IPS DF 4.7 (cell line): ENCODE data around the gene MYH16.
"Not testable (repeated sequence)": the region's sequence is repeated elsewhere in the genome, so short reads cannot be mapped to it uniquely, and the experiment has no call there.

ENCODE experiments used
- DNase-seq: peaks from one replicate; pipeline ENCODE4 v3.0.0-alpha.2; 2013; ENCODE audit warnings: low spot score; ENCODE audit errors: extremely low read depth

The MYH16 gene

GRCh38 chr7:99257675-99258074 lies 15.0 kb upstream of the MYH16 start:
- DNase-seq: no peak

- DNase-seq: no peak
Observed at GRCh38 chr7:99258501-99258900, 14.1 kb upstream of the MYH16 start.

- DNase-seq: no peak
Observed at GRCh38 chr7:99260395-99260794, 12.2 kb upstream of the MYH16 start.

- no peak for DNase-seq
Observed at GRCh38 chr7:99261646-99262045, 11.0 kb upstream of the MYH16 start.

GRCh38 chr7:99265848-99266480 lies 6.7 kb upstream of the MYH16 start:
- no peak for DNase-seq

GRCh38 chr7:99267481-99267840 lies 5.2 kb upstream of the MYH16 start:
- DNase-seq: no peak

GRCh38 chr7:99267841-99268576 lies 4.6 kb upstream of the MYH16 start:
- no peak for DNase-seq

- DNase-seq: no peak
Observed at GRCh38 chr7:99268577-99268908, 4.1 kb upstream of the MYH16 start.

- no peak for DNase-seq
Observed at GRCh38 chr7:99270702-99271101, 1.9 kb upstream of the MYH16 start.

- not testable (repeated sequence) for DNase-seq
Observed at GRCh38 chr7:99273561-99273960, 922 bp downstream of the MYH16 start.

GRCh38 chr7:99274908-99275307 lies 2.3 kb downstream of the MYH16 start:
- not testable (repeated sequence) for DNase-seq

GRCh38 chr7:99275496-99275895 lies 2.9 kb downstream of the MYH16 start:
- DNase-seq: no peak

GRCh38 chr7:99278180-99278579 lies 5.5 kb downstream of the MYH16 start:
- DNase-seq: no peak

- DNase-seq: not testable (repeated sequence)
Observed at GRCh38 chr7:99284165-99284564, 11.5 kb downstream of the MYH16 start.

- DNase-seq: no peak
Observed at GRCh38 chr7:99287779-99288534, 15.3 kb downstream of the MYH16 start.

GRCh38 chr7:99289185-99289584 lies 16.5 kb downstream of the MYH16 start:
- no peak for DNase-seq

GRCh38 chr7:99290148-99290547 lies 17.5 kb downstream of the MYH16 start:
- DNase-seq: not testable (repeated sequence)

- DNase-seq: no peak
Observed at GRCh38 chr7:99290980-99291607, 18.5 kb downstream of the MYH16 start.

- DNase-seq: no peak
Observed at GRCh38 chr7:99292127-99292526, 19.5 kb downstream of the MYH16 start.

GRCh38 chr7:99293167-99293566 lies 20.5 kb downstream of the MYH16 start:
- no peak for DNase-seq

- DNase-seq: no peak
Observed at GRCh38 chr7:99293650-99294049, 21.0 kb downstream of the MYH16 start.

GRCh38 chr7:99296471-99296870 lies 23.8 kb downstream of the MYH16 start:
- DNase-seq: no peak
